Measurements from ENCODE around the gene CCDC59. TPM values are rescaled to one million over a fixed set of nuclear protein-coding genes. Genes with fewer than 3 reads are reported as not detected.
A peak's percentile ranks its signal among the peaks of the same experiment; 100 is the strongest.

CCDC59 gene
- total RNA-seq, 1 experiment from 2014 or later, result 45.1 TPM

- H3K36me3 ChIP-seq (replicated peaks; ENCODE audit: control insufficient read depth, insufficient read depth, low read length), result peaks cover 11% of the 10 kb centered on the region; the same call in 1 of the 2 replicates
- no peaks in the 10 kb centered on the region for H3K27me3 ChIP-seq (ENCODE audit: control insufficient read depth, insufficient read depth, low read length)
- no peak for DNase-seq
- peak overlapping the region; percentile 71 for H3K4me3 ChIP-seq (ENCODE audit: insufficient read depth, low read depth, low read length)
Measured at GRCh38 chr12:82357340-82357739, 847 bp downstream of the CCDC59 start.

- H3K4me3 ChIP-seq (ENCODE audit: insufficient read depth, low read depth, low read length), result no peak overlapping the region
- H3K36me3 ChIP-seq (replicated peaks; ENCODE audit: control insufficient read depth, insufficient read depth, low read length), result peaks cover 9% of the 10 kb centered on the region; the same call in 1 of the 2 replicates
- no peaks in the 10 kb centered on the region for H3K27me3 ChIP-seq (ENCODE audit: control insufficient read depth, insufficient read depth, low read length)
- no peak for DNase-seq
Measured at GRCh38 chr12:82351390-82351789, 6.8 kb downstream of the CCDC59 start.

- Histone ChIP-seq H3K4me3 (ENCODE audit: insufficient read depth, low read depth, low read length) (no peak overlapping the region), H3K36me3 (replicated peaks; ENCODE audit: control insufficient read depth, insufficient read depth, low read length) (peaks cover 6% of the 10 kb centered on the region; the same call in 1 of the 2 replicates), H3K27me3 (ENCODE audit: control insufficient read depth, insufficient read depth, low read length) (no peaks in the 10 kb centered on the region)
- no peak for DNase-seq
Measured at GRCh38 chr12:82350161-82350560, 8.0 kb downstream of the CCDC59 start.

- no peak for DNase-seq
Measured at GRCh38 chr12:82329508-82329907, 28.7 kb downstream of the CCDC59 start.

GRCh38 chr12:82327861-82328260, 30.3 kb downstream of the CCDC59 start:
- no peak overlapping the region for H3K4me3 ChIP-seq (ENCODE audit: insufficient read depth, low read depth, low read length)
- DNase-seq, result no peak
- H3K36me3 ChIP-seq (replicated peaks; ENCODE audit: control insufficient read depth, insufficient read depth, low read length), result no peaks in the 10 kb centered on the region
- no peaks in the 10 kb centered on the region for H3K27me3 ChIP-seq (ENCODE audit: control insufficient read depth, insufficient read depth, low read length)

More at GRCh38 chr12:82329508-82329907, 28.7 kb downstream of the CCDC59 start:
- Histone ChIP-seq H3K36me3 (replicated peaks; ENCODE audit: control insufficient read depth, insufficient read depth, low read length) (no peaks in the 10 kb centered on the region), H3K27me3 (ENCODE audit: control insufficient read depth, insufficient read depth, low read length) (no peaks in the 10 kb centered on the region), H3K4me3 (ENCODE audit: insufficient read depth, low read depth, low read length) (no peak overlapping the region)

- Histone ChIP-seq H3K4me3 (ENCODE audit: insufficient read depth, low read depth, low read length) (no peak overlapping the region), H3K27me3 (ENCODE audit: control insufficient read depth, insufficient read depth, low read length) (no peaks in the 10 kb centered on the region), H3K36me3 (replicated peaks; ENCODE audit: control insufficient read depth, insufficient read depth, low read length) (no peaks in the 10 kb centered on the region)
- no peak for DNase-seq
Measured at GRCh38 chr12:82326905-82327503, 31.2 kb downstream of the CCDC59 start.

GRCh38 chr12:82325540-82326336, 32.4 kb downstream of the CCDC59 start:
- no peak for DNase-seq
- Histone ChIP-seq H3K27me3 (ENCODE audit: control insufficient read depth, insufficient read depth, low read length) (no peaks in the 10 kb centered on the region), H3K4me3 (ENCODE audit: insufficient read depth, low read depth, low read length) (no peak overlapping the region), H3K36me3 (replicated peaks; ENCODE audit: control insufficient read depth, insufficient read depth, low read length) (no peaks in the 10 kb centered on the region)

GRCh38 chr12:82319276-82319675, 38.9 kb downstream of the CCDC59 start:
- Histone ChIP-seq H3K27me3 (ENCODE audit: control insufficient read depth, insufficient read depth, low read length) (no peaks in the 10 kb centered on the region), H3K36me3 (replicated peaks; ENCODE audit: control insufficient read depth, insufficient read depth, low read length) (no peaks in the 10 kb centered on the region), H3K4me3 (ENCODE audit: insufficient read depth, low read depth, low read length) (no peak overlapping the region)
- DNase-seq, result no peak

- no peaks in the 10 kb centered on the region for H3K36me3 ChIP-seq (replicated peaks; ENCODE audit: control insufficient read depth, insufficient read depth, low read length)
- H3K27me3 ChIP-seq (ENCODE audit: control insufficient read depth, insufficient read depth, low read length), result no peaks in the 10 kb centered on the region
- no peak for DNase-seq
- H3K4me3 ChIP-seq (ENCODE audit: insufficient read depth, low read depth, low read length), result peak overlapping the region; percentile 19; the same call in 1 of the 2 replicates
Measured at GRCh38 chr12:82314406-82314892, 43.7 kb downstream of the CCDC59 start.

Other genes starting within 250 kb of the CCDC59 start
- 4.2 and 6.0 TPM in 2 replicates for gene METTL25, start 142 bp upstream of the CCDC59 start, total RNA-seq (2014; rRNA removed; shearing (Covaris generic))

Data from H7 (cell line).